HepG2 (cell line): ENCODE measurements around the gene MAP3K14. TPM values are rescaled to one million over a fixed set of nuclear protein-coding genes. Genes with fewer than 3 reads are reported as not detected.

Experiments
- ATAC-seq: fragments of 200-7000 bp; cut with Tn5 transposase; 3 replicates; pipeline ENCODE4 v1.9.1; 2020; ENCODE audit warnings: mild to moderate bottlenecking, moderate library complexity
- BruUV-seq: library from RNA; stranded (reverse); fragments of 400-500 nt; replicated peaks from 2 replicates; lab custom pipeline; 2021; lab: Mats Ljungman, UMichigan
- CTCF ChIA-PET: fragments of 300-600 bp; formaldehyde crosslinking; extraction: SDS; loops from one replicate; lab custom pipeline; 2021; ENCODE audit warnings: low total read pairs, inconsistent platforms, low intra/inter-chr PET ratio; lab: Yijun Ruan, JAX
- POLR2A ChIA-PET: fragments of 350-600 bp; sonication (Branson Sonifier 250); formaldehyde crosslinking; loops from one replicate; lab custom pipeline; 2020; ENCODE audit warnings: antibody characterized with exemption, inconsistent platforms; lab: Yijun Ruan, JAX
- DNase-seq: peaks from one replicate; pipeline ENCODE4 v3.0.0-alpha.2; 2015; ENCODE audit warnings: low spot score
- FAIRE-seq: peaks from 3 replicates; lab custom pipeline; 2011; peaks lifted over from hg19 to GRCh38; lab: Jason Lieb, UNC
- H2AFZ ChIP-seq: one replicate; pipeline ENCODE4 v1.6.1; 2011; ENCODE audit warnings: low read length, inconsistent platforms
- H3K27ac ChIP-seq: fragments of 300-600 bp; 3 replicates; pipeline ENCODE4 v1.8.0; 2011; ENCODE audit warnings: mixed run types, mild to moderate bottlenecking, mixed read lengths, low read length, inconsistent platforms; ENCODE audit not compliant: insufficient read depth; ENCODE audit errors: extremely low read length
- H3K27me3 ChIP-seq, 2 experiments: fragments of 200-600 bp in 1 of 2; 2 replicates in 1 of 2; 3 replicates in 1 of 2; pipeline versions ENCODE4 v1.6.0 to v1.8.0; 2011; ENCODE audit warnings: low read length in 2 of 2, mild to moderate bottlenecking in 2 of 2, moderate library complexity in 2 of 2, inconsistent platforms in 1 of 2; ENCODE audit not compliant: insufficient read depth in 2 of 2, control insufficient read depth in 1 of 2
- H3K36me3 ChIP-seq, 2 experiments: fragments of 200-600 bp in 1 of 2; replicated peaks in 1 of 2; 2 replicates in 1 of 2; 3 replicates in 1 of 2; pipeline versions ENCODE4 v1.5.1 to v1.8.0; 2011; ENCODE audit warnings: low read length in 2 of 2, inconsistent platforms in 1 of 2; ENCODE audit not compliant: insufficient read depth in 2 of 2, control insufficient read depth in 1 of 2
- H3K4me1 ChIP-seq: 2 replicates; pipeline ENCODE4 v1.5.1; 2012; ENCODE audit warnings: low read length, inconsistent platforms; ENCODE audit not compliant: insufficient read depth
- H3K4me2 ChIP-seq: 2 replicates; pipeline ENCODE4 v1.6.0; 2011; ENCODE audit warnings: low read depth, low read length, inconsistent platforms
- H3K4me3 ChIP-seq, 3 experiments: fragments of 200-600 bp in 1 of 3; sonication (generic), shearing (Covaris generic) in 1 of 3; replicated peaks in 1 of 3; 2 replicates each; pipeline ENCODE4 v1.5.1; 2011 to 2016; ENCODE audit warnings: low read length in 3 of 3, inconsistent platforms in 2 of 3, low read depth in 2 of 3, mild to moderate bottlenecking in 2 of 3, control low read depth in 1 of 3, mixed read lengths in 1 of 3; ENCODE audit not compliant: insufficient read depth in 1 of 3
- H3K79me2 ChIP-seq: one replicate; pipeline ENCODE4 v1.6.1; 2011; ENCODE audit warnings: low read length, inconsistent platforms; ENCODE audit not compliant: insufficient read depth
- H3K9ac ChIP-seq: 2 replicates; pipeline ENCODE4 v1.6.0; 2011; ENCODE audit warnings: mild to moderate bottlenecking, low read depth, low read length, inconsistent platforms; ENCODE audit not compliant: insufficient read depth
- H3K9me3 ChIP-seq: 2 replicates; pipeline ENCODE4 v1.5.1; 2012; ENCODE audit warnings: mild to moderate bottlenecking, low read length
- H4K20me1 ChIP-seq: 2 replicates; pipeline ENCODE4 v1.6.0; 2011; ENCODE audit warnings: inconsistent platforms, mild to moderate bottlenecking, low read length, moderate library complexity; ENCODE audit not compliant: insufficient read depth
- AHR ChIP-seq: IDR thresholded peaks from 2 replicates; pipeline ENCODE4 v1.6.1; 2018; ENCODE audit warnings: missing genetic modification reagents, missing compliant biosample characterization
- EED ChIP-seq: sonication (generic); formaldehyde crosslinking; IDR thresholded peaks from 2 replicates; pipeline ENCODE4 v1.5.0; 2020; ENCODE audit warnings: mild to moderate bottlenecking, missing genetic modification reagents
- HNRNPL ChIP-seq: fragments of 200-400 bp; formaldehyde crosslinking; IDR thresholded peaks from 2 replicates; pipeline ENCODE4 v1.6.1; 2017; ENCODE audit warnings: mild to moderate bottlenecking, low read depth, low read length
- SNAPC5 ChIP-seq: sonication (generic); formaldehyde crosslinking; IDR thresholded peaks from 2 replicates; pipeline ENCODE4 v1.8.1; 2023; ENCODE audit warnings: mild to moderate bottlenecking, missing genetic modification reagents, borderline replicate concordance
- SUZ12 ChIP-seq: fragments of 150-350 bp; IDR thresholded peaks from 2 replicates; pipeline ENCODE4 v1.6.1; 2014; ENCODE audit warnings: low read depth, low read length
- THAP9 ChIP-seq: sonication (generic); formaldehyde crosslinking; IDR thresholded peaks from 2 replicates; pipeline ENCODE4; 2020; ENCODE audit warnings: missing genetic modification reagents, mild to moderate bottlenecking, borderline replicate concordance
- XBP1 ChIP-seq: sonication (generic); formaldehyde crosslinking; IDR thresholded peaks from 2 replicates; pipeline ENCODE4 v1.5.0; 2020; ENCODE audit warnings: missing genetic modification reagents
- ZNF20 ChIP-seq: sonication (generic); formaldehyde crosslinking; IDR thresholded peaks from 2 replicates; pipeline ENCODE4 v1.4.0; 2020; ENCODE audit warnings: mild to moderate bottlenecking, moderate library complexity, missing genetic modification reagents
- ZNF687 ChIP-seq: sonication (generic); formaldehyde crosslinking; IDR thresholded peaks from 2 replicates; pipeline ENCODE4 v1.5.1; 2020; ENCODE audit warnings: mild to moderate bottlenecking, missing genetic modification reagents, moderate library complexity
- ZNF891 ChIP-seq: sonication (generic); formaldehyde crosslinking; IDR thresholded peaks from 2 replicates; pipeline ENCODE4 v1.5.0; 2020; ENCODE audit warnings: mild to moderate bottlenecking, missing genetic modification reagents
- WGBS: methylation state at CpG from one replicate; pipeline ENCODE4 v1.1.6; 2017; ENCODE audit warnings: low lambda C conversion rate; 5-methylcytosine and 5-hydroxymethylcytosine counted together
- in situ Hi-C: cut with HindIII; loops from 2 replicates; pipeline ENCODE4 v1.10.0; 2017; ENCODE audit warnings: low pct_unique_long_range_greater_than_20kb; ENCODE audit not compliant: extremely low pct_ligation_motif_present
- intact Hi-C: fragments of 100-400 bp; cut with micrococcal nuclease; formaldehyde crosslinking; loops from one replicate; pipeline ENCODE4 v1.10.0; 2022; ENCODE audit not compliant: unreplicated experiment
- polyA plus RNA-seq, 8 experiments: library from polyadenylated mRNA; depleted of rRNA in 3 of 8; stranded (reverse) in 7 of 8; unstranded in 1 of 8; fragments of >200 nt; fragmentation: Illumina TruSeq in 4 of 8; extraction: Trizol in 4 of 8; gene quantifications; 2 replicates each; pipeline versions ENCODE4 v1.2.1 to v1.2.3, GENCODE V29; 2011 to 2016; ENCODE audit warnings: low read depth in 4 of 8, missing spikeins in 1 of 8, mixed read lengths in 1 of 8; ENCODE audit not compliant: insufficient read depth in 1 of 8
- total RNA-seq, 5 experiments: library from RNA; depleted of rRNA; stranded (reverse); fragments of >200 nt; fragmentation: Illumina TruSeq; extraction: Trizol; gene quantifications; 2 replicates each; pipeline ENCODE4 v1.2.3, GENCODE V29; 2016; ENCODE audit warnings: low read depth in 1 of 5

Gene MAP3K14
- total and polyA plus RNA-seq, 2 of the 13 experiments (the other 11 are each of a cell fraction or from before 2014, with no cell fraction given): 2.6 TPM

DNA sequence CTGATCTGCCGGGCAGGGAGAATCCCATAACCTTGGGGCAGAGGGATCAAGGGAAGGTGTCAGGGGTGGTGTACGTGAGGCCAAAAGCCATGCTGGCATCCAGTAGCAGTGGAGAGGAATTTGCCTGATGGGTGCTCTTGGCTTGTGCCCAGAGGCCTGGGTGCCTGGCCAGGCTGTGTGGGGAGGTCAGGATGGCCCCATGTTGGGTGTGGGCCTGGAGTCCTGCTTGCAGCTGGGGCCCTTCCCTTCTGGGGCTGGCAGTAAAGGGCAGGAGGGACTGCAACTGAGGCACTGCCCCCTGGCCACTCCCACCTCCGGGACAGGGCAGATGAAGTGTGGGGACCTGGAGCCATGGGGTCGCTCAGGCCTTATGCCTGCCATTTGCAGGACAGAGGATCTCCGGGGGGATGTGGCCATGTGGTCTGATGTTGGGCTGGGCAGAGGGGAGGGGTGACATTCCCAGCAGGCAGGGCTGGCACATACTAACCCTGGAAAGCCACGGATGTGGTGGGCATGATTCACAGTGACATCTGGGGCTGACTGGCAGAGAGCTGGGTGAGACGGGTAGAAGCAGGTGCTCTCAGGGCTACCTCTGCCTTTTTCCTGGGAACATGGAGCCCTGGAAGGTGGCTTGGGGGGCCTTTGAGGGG lies 91.6 kb downstream of the MAP3K14 start:
- peaks cover 53% of the 10 kb centered on the region for H3K4me1 ChIP-seq
- peaks cover 23 to 63% of the 10 kb centered on the region in 2 experiments; a peak in 4 of 5 replicates for H3K27me3 ChIP-seq
- H2AFZ ChIP-seq: no peak overlapping the region
- 35% methylated on average over 7 of the region's 7 CpGs for WGBS
- no peak overlapping the region for H3K9ac ChIP-seq
- no peak overlapping the region; a peak in 1 of 6 replicates for H3K4me3 ChIP-seq
- FAIRE-seq (no peak), ATAC-seq (no peak), DNase-seq (no peak)
- no peaks in the 10 kb centered on the region for H3K79me2 ChIP-seq
- CTCF ChIA-PET: no interaction called here
- intact Hi-C loops (no loop called here), in situ Hi-C loops (no loop called here)
- no peaks in the 10 kb centered on the region for H3K36me3 ChIP-seq
- BruUV-seq: no TSS peak
- TF ChIP-seq AHR (CRISPR knock-in tag) (0 out of 2 replicates have a peak, but pooled peaks have one; percentile 5), ZNF20 (no peak), SUZ12 (no peak), THAP9 (CRISPR knock-in tag) (peak; percentile 87; the same call in 1 of the 2 replicates), EED (CRISPR knock-in tag) (peak; percentile 59; the same call in 1 of the 2 replicates), SNAPC5 (no peak), XBP1 (no peak), ZNF687 (CRISPR knock-in tag) (peak; percentile 5; the same call in 1 of the 2 replicates), HNRNPL (peak; percentile 41; the same call in 1 of the 2 replicates), ZNF891 (CRISPR knock-in tag) (0 out of 2 replicates have a peak, but pooled peaks have one; percentile 29)
- H3K27ac ChIP-seq: no peak overlapping the region
- H3K4me2 ChIP-seq: peak overlapping the region; percentile 65; the same call in 1 of the 2 replicates
- H4K20me1 ChIP-seq: no peaks in the 10 kb centered on the region
- POLR2A ChIA-PET: interaction anchor here (1.4 to 2.3 kb wide), 4 partner anchors 10 to 200 kb away, joined by 3 to 11 read pairs (median 5); partner anchors contain the start of genes HEXIM1 and HEXIM2
- H3K9me3 ChIP-seq: no peaks in the 10 kb centered on the region
